Esophagus muscularis mucosa (tissue), 3 donors: ENCODE measurements around the gene C1orf21.

Experiments used
- CTCF ChIP-seq, 3 experiments: fragments of 200-600 bp in 2 of 3; fragments of 450-650 bp in 1 of 3; sonication (generic) in 2 of 3; IDR thresholded peaks; one replicate each; pipeline ENCODE4 v1.5.1; 2017 to 2019; ENCODE audit warnings: antibody characterized with exemption in 3 of 3, mild to moderate bottlenecking in 2 of 3, moderate library complexity in 1 of 3
- POLR2A ChIP-seq: fragments of 450-650 bp; IDR thresholded peaks from one replicate; pipeline ENCODE4 v1.6.1; 2017; ENCODE audit warnings: antibody characterized with exemption, moderate library complexity, mild to moderate bottlenecking, low read depth
- POLR2AphosphoS5 ChIP-seq, 2 donors: sonication (generic); formaldehyde crosslinking; IDR thresholded peaks; one replicate each; pipeline ENCODE4 v1.6.1; 2017; ENCODE audit warnings: antibody characterized with exemption in 2 of 2

DNA sequence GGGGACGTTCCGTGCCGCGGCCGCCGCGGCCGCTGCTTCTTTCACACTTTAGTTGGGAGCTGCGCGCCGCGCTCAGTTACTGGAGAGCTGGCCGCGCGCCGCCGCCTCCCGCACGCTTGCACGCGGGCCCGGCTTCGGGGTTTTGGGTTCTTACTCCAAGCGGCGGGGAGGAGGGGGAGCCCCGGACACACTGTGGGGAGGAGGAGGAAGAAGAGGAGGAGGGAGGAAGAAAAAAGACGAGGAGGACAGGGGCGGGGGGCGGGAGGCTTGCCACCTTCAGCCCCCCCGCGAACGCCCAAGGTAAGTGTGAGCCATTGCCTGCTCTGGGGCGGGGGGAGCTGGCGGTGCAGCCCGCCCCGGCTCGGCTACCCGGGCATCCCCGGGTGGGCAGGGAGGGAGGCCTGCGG lies 243 bp downstream of the C1orf21 start:
- TF ChIP-seq POLR2A = no peak
- no peak for TF ChIP-seq CTCF (IDR thresholded peaks at IDR 0.05)
- no peak for TF ChIP-seq POLR2AphosphoS5 (IDR thresholded peaks at IDR 0.05)
